ENCODE data around the gene SYNPR. TPM values are rescaled to one million over a fixed set of nuclear protein-coding genes. Genes with fewer than 3 reads are reported as not detected.

SYNPR gene
- total RNA-seq, 4 donors from 2014 or later = 1.7 TPM; not detected in 3

DNA sequence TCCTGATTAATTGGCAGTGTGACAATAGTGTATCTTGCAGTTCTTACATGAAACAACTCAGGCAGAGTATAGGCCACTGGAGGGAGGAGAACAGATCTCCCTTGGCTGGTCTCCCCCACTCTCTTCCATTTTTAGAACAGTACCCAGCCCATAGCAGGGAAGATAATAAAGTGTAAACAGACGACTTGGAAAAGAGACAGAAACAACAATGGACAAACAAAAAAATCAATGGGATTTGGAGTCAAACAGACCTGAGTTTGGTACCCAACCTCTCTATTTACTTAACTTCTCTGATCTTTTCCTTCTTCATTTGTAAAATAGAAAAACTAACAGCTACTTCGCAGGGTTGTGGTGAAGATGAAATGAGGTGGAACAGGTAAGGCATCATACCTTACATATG, 315.7 kb downstream of the SYNPR start:
- intact Hi-C loops (cut with DNase I; ENCODE audit: low total_unique reads) = no loop called here
- H3K36me3 ChIP-seq = no peaks in the 10 kb centered on the region
- H3K9me3 ChIP-seq = no peaks in the 10 kb centered on the region
- DNase-seq = no peak
- H3K27me3 ChIP-seq = no peaks in the 10 kb centered on the region
- H3K4me1 ChIP-seq = no peaks in the 10 kb centered on the region
- no peak overlapping the region for H3K27ac ChIP-seq
- TF ChIP-seq, protein P1, sequence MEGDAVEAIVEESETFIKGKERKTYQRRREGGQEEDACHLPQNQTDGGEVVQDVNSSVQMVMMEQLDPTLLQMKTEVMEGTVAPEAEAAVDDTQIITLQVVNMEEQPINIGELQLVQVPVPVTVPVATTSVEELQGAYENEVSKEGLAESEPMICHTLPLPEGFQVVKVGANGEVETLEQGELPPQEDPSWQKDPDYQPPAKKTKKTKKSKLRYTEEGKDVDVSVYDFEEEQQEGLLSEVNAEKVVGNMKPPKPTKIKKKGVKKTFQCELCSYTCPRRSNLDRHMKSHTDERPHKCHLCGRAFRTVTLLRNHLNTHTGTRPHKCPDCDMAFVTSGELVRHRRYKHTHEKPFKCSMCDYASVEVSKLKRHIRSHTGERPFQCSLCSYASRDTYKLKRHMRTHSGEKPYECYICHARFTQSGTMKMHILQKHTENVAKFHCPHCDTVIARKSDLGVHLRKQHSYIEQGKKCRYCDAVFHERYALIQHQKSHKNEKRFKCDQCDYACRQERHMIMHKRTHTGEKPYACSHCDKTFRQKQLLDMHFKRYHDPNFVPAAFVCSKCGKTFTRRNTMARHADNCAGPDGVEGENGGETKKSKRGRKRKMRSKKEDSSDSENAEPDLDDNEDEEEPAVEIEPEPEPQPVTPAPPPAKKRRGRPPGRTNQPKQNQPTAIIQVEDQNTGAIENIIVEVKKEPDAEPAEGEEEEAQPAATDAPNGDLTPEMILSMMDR (IDR thresholded peaks at IDR 0.05) = no peak
- TF ChIP-seq POLR2A (IDR thresholded peaks at IDR 0.05) = no peak
- no peak overlapping the region for H3K4me3 ChIP-seq

DNA sequence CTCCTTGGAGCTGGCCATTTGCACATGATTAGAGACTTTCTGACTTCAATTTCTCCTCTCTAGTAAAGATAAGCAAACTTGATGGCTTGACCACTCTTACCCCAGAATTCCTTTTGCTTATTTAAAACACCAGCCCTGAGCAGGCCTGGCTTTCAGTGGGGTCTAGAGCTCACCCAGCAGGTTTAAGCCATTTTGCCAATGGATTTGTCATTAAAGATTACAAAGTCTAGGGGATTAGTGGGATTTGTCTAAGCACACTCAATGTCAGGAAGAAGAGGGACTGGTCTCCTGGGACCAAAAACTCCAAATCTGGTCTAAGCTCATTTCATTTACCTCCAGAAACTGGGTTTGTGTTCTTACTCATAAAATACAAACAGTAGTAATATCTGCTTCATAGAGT, 317.1 kb downstream of the SYNPR start:
- intact Hi-C loops (cut with DNase I; ENCODE audit: low total_unique reads) = no loop called here
- H3K4me3 ChIP-seq = no peak overlapping the region
- H3K9me3 ChIP-seq = no peaks in the 10 kb centered on the region
- H3K36me3 ChIP-seq = no peaks in the 10 kb centered on the region
- no peaks in the 10 kb centered on the region for H3K4me1 ChIP-seq
- no peaks in the 10 kb centered on the region for H3K27me3 ChIP-seq
- TF ChIP-seq, protein P1 (IDR thresholded peaks at IDR 0.05) = no peak
- TF ChIP-seq POLR2A (IDR thresholded peaks at IDR 0.05) = no peak
- H3K27ac ChIP-seq = no peak overlapping the region
- no peak for DNase-seq

DNA sequence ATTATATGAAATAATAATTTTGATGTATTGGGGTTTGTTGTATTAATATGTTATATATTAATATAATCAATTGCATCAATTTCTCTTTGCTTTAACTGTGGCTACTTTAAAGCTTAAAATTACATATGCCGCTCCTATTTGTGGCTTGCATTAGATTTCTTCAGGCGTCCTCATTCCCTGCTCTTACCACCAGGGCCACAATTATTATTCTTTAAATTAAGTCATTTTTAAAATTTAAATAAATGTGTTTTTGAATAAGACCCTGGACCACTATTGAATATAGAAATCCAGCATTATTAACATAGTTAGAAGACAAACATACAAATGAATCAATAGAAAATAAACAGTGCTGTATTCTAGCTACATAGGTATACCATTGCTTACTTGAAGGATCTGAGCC, 318.9 kb downstream of the SYNPR start:
- intact Hi-C loops (cut with DNase I; ENCODE audit: low total_unique reads) = no loop called here
- TF ChIP-seq POLR2A (IDR thresholded peaks at IDR 0.05) = no peak
- TF ChIP-seq, protein P1 (IDR thresholded peaks at IDR 0.05) = no peak
- no peaks in the 10 kb centered on the region for H3K9me3 ChIP-seq

DNA sequence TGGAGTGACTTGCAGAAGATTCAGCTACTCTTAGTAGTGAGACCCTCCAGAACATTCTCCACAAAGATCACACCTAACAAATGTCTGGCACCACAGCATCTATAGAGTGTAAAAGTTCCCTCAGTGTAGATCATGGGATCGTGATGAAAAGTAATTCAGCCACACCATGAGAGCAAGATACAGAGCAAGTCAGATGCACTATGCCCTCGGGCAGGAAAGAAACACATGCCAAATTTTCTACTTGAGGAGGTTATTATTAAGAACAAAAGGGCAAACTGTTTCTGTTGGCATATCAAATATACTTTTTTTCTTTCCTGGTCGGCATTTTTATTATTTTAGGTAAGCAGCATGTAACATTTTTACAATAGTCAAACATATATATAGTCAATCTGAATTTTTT, 329.6 kb downstream of the SYNPR start:
- Histone ChIP-seq H3K9me3 (no peaks in the 10 kb centered on the region), H3K27ac (no peak overlapping the region), H3K27me3 (no peaks in the 10 kb centered on the region), H3K4me1 (no peaks in the 10 kb centered on the region), H3K36me3 (no peaks in the 10 kb centered on the region), H3K4me3 (no peak overlapping the region)
- no peak for DNase-seq
- intact Hi-C loops (cut with DNase I; ENCODE audit: low total_unique reads) = no loop called here
- TF ChIP-seq, protein P1 (IDR thresholded peaks at IDR 0.05) = no peak
- TF ChIP-seq POLR2A (IDR thresholded peaks at IDR 0.05) = no peak

More for the DNA sequence above, 318.9 kb downstream of the SYNPR start:
- H3K36me3 ChIP-seq = no peaks in the 10 kb centered on the region
- H3K27ac ChIP-seq = no peak overlapping the region
- no peak overlapping the region for H3K4me3 ChIP-seq
- DNase-seq = no peak
- H3K4me1 ChIP-seq = no peaks in the 10 kb centered on the region
- H3K27me3 ChIP-seq = no peaks in the 10 kb centered on the region

GRCh38 chr3:63609408-63609807, 331.3 kb downstream of the SYNPR start:
- Histone ChIP-seq H3K4me3 (no peak overlapping the region), H3K4me1 (no peaks in the 10 kb centered on the region), H3K9me3 (no peaks in the 10 kb centered on the region), H3K27ac (no peak overlapping the region), H3K36me3 (no peaks in the 10 kb centered on the region), H3K27me3 (no peaks in the 10 kb centered on the region)
- TF ChIP-seq POLR2A (IDR thresholded peaks at IDR 0.05) = no peak
- TF ChIP-seq, protein P1 (IDR thresholded peaks at IDR 0.05) = no peak
- DNase-seq = no peak
- intact Hi-C loops (cut with DNase I; ENCODE audit: low total_unique reads) = no loop called here
